Esophagus (tissue), 2 donors: Measurements from ENCODE around the gene TBL2. TPM values are rescaled to one million over a fixed set of nuclear protein-coding genes. Genes with fewer than 3 reads are reported as not detected.
"Not testable (repeated sequence)": the region's sequence is repeated elsewhere in the genome, so short reads cannot be mapped to it uniquely, and the experiment has no call there.

Experiments used
- H3K27ac ChIP-seq, 2 donors: one replicate each; pipeline ENCODE4 v1.5.1; 2013; ENCODE audit warnings: low read depth in 2 of 2, mild to moderate bottlenecking in 2 of 2, inconsistent platforms in 1 of 2, low read length in 1 of 2, moderate library complexity in 1 of 2
- H3K27me3 ChIP-seq, 2 donors: one replicate each; pipeline ENCODE4 v1.6.1; 2013; ENCODE audit warnings: low read length in 2 of 2, control low read depth in 1 of 2, mild to moderate bottlenecking in 1 of 2; ENCODE audit not compliant: insufficient read depth in 2 of 2, control insufficient read depth in 1 of 2
- H3K36me3 ChIP-seq, 2 donors: one replicate each; pipeline ENCODE4 v1.6.1; 2013; ENCODE audit warnings: low read length in 1 of 2; ENCODE audit not compliant: control insufficient read depth in 2 of 2, insufficient read depth in 2 of 2
- H3K4me1 ChIP-seq, 2 donors: one replicate each; pipeline ENCODE4 v1.6.1; 2013; ENCODE audit warnings: low read length in 1 of 2; ENCODE audit not compliant: control insufficient read depth in 2 of 2, insufficient read depth in 2 of 2
- H3K4me3 ChIP-seq, 2 donors: one replicate each; pipeline ENCODE4 v1.5.1; 2013; ENCODE audit warnings: low read length in 2 of 2, mild to moderate bottlenecking in 2 of 2, low read depth in 1 of 2, moderate library complexity in 1 of 2
- H3K9me3 ChIP-seq, 2 donors: one replicate each; pipeline ENCODE4 v1.6.1; 2013; ENCODE audit warnings: mild to moderate bottlenecking in 2 of 2, low read depth in 1 of 2, low read length in 1 of 2, moderate library complexity in 1 of 2; ENCODE audit not compliant: control insufficient read depth in 2 of 2, insufficient read depth in 1 of 2
- WGBS, 2 donors: extraction: QIAGEN DNeasy Blood & Tissue Kit; methylation state at CpG; one replicate each; pipeline ENCODE4 v1.1.7; 2013; 5-methylcytosine and 5-hydroxymethylcytosine counted together
- polyA plus RNA-seq, 2 donors: library from polyadenylated mRNA; stranded (reverse); fragments of 200-250 nt; gene quantifications; one replicate each; pipeline ENCODE4 v1.2.3, GENCODE V29; 2013
- donor health status: healthy with polysubstance abuse.
- donor health status: Bipolar disorder and iron deficiency.

TBL2 gene
- polyA plus RNA-seq, 2 donors, result 7.6 to 13.7 TPM

- Histone ChIP-seq H3K27ac (no peak overlapping the region), H3K27me3 (no peaks in the 10 kb centered on the region), H3K4me1 (no peaks in the 10 kb centered on the region), H3K4me3 (no peak overlapping the region), H3K9me3 (no peaks in the 10 kb centered on the region), H3K36me3 (peaks cover 30 to 35% of the 10 kb centered on the region in 2 donors)
- WGBS, 2 donors, result 90 to 93% methylated on average over 13 of the region's 13 CpGs
Observed at GRCh38 chr7:73539709-73540108, 38.7 kb downstream of the TBL2 start.

DNA sequence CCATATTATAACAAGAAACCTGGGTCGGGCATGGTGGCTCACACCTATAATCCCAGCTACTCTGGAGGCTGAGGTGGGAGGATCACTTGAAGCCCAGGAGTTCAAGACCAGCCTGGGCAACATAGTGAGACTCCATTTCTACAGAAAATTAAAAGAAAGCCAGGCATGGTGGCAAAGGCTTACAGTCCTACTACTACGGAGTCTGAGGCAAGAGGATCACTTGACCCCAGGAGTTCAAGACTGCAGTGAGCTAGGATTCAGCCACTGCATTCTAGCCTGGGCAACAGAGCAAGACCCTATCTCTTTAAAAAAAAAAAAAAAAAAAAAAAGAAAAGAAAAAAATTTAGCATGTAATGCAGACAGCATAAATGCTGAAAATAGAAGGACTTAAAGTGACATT is 39.9 kb downstream of the TBL2 start:
- not testable (repeated sequence) for H3K9me3 ChIP-seq, H3K27me3 ChIP-seq, H3K4me1 ChIP-seq, H3K27ac ChIP-seq, H3K4me3 ChIP-seq
- WGBS, 2 donors, result 98% methylated on average over 2 of the region's 2 CpGs
- peaks cover 30 to 35% of the 10 kb centered on the region in 2 donors for H3K36me3 ChIP-seq

GRCh38 chr7:73537051-73537450 is 41.3 kb downstream of the TBL2 start:
- 92 to 94% methylated on average over 15 to 16 of the region's 16 CpGs for WGBS, 2 donors
- Histone ChIP-seq H3K9me3 (no peaks in the 10 kb centered on the region), H3K4me3 (no peak overlapping the region), H3K27me3 (no peaks in the 10 kb centered on the region), H3K27ac (no peak overlapping the region), H3K36me3 (peaks cover 25 to 31% of the 10 kb centered on the region in 2 donors), H3K4me1 (no peaks in the 10 kb centered on the region)

GRCh38 chr7:73536479-73536878 is 41.9 kb downstream of the TBL2 start:
- WGBS, 2 donors, result 83 to 88% methylated on average over 5 of the region's 5 CpGs
- no peaks in the 10 kb centered on the region for H3K4me1 ChIP-seq
- H3K36me3 ChIP-seq, result peaks cover 21 to 25% of the 10 kb centered on the region in 2 donors

DNA sequence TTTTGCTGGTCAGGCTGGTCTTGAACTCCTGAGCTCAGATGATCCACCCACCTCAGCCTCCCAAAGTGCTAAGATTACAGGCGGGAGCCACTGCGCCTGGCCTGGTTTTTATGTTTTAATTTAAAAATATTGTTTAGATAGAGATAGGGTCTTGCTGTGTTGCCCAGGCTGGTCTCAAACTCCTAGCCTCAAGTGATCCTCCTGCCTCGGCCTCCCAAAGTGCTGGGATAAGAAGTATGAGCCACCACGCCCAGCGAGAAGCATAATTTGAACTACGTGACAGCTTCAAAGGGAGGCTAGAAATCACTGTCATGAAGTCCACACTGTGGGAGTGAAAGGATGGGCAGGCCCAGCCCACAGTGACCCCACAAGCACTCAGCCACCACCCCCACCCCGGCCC is 42.5 kb downstream of the TBL2 start:
- H3K36me3 ChIP-seq, result peaks cover 21 to 25% of the 10 kb centered on the region in 2 donors
- H3K9me3 ChIP-seq, H3K4me1 ChIP-seq, H3K4me3 ChIP-seq, H3K27me3 ChIP-seq, H3K27ac ChIP-seq: not testable (repeated sequence)
- 89 to 96% methylated on average over 7 of the region's 7 CpGs for WGBS, 2 donors

More at GRCh38 chr7:73536479-73536878, 41.9 kb downstream of the TBL2 start:
- H3K9me3 ChIP-seq, result no peaks in the 10 kb centered on the region
- H3K4me3 ChIP-seq, result no peak overlapping the region
- H3K27ac ChIP-seq, result no peak overlapping the region
- H3K27me3 ChIP-seq, result no peaks in the 10 kb centered on the region

DNA sequence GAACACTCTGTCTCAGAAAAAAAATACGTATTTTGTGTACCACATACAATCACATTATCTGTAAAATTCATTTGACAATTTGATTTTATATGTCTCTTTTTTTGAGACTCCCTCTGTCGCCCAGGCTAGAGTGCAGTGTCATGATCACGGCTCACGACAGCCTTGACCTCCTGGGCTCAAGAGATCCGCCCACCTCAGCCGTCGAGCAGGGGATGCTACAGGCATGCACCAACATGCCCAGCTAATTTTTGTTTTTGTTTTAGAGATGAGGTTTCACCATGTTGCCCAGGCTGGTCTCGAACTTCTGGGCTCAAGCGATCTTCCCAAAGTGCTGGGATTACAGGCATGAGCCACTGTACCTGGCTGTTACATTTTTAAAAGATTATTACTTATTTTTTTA is 44.6 kb downstream of the TBL2 start:
- Histone ChIP-seq H3K9me3 (no peaks in the 10 kb centered on the region), H3K4me1 (no peaks in the 10 kb centered on the region), H3K36me3 (peaks cover 11 to 15% of the 10 kb centered on the region in 2 donors), H3K27ac (no peak overlapping the region), H3K27me3 (no peaks in the 10 kb centered on the region), H3K4me3 (no peak overlapping the region)
- WGBS, 2 donors, result 72 to 87% methylated on average over 9 of the region's 9 CpGs

- H3K36me3 ChIP-seq, result peaks cover 6 to 8% of the 10 kb centered on the region in 2 donors
- no peak overlapping the region for H3K4me3 ChIP-seq
- H3K4me1 ChIP-seq, result no peaks in the 10 kb centered on the region
- WGBS, 2 donors, result 94 to 98% methylated on average over 6 of the region's 6 CpGs
- H3K27me3 ChIP-seq, result no peaks in the 10 kb centered on the region
- H3K9me3 ChIP-seq, result no peaks in the 10 kb centered on the region
- H3K27ac ChIP-seq, result no peak overlapping the region
Observed at GRCh38 chr7:73532224-73532623, 46.2 kb downstream of the TBL2 start.

GRCh38 chr7:73530800-73531199 is 47.6 kb downstream of the TBL2 start:
- Histone ChIP-seq H3K9me3 (no peaks in the 10 kb centered on the region), H3K36me3 (no peaks in the 10 kb centered on the region), H3K4me3 (no peak overlapping the region), H3K4me1 (no peaks in the 10 kb centered on the region), H3K27me3 (no peaks in the 10 kb centered on the region), H3K27ac (no peak overlapping the region)
- WGBS, 2 donors, result 98 to 100% methylated on average over 3 of the region's 3 CpGs

GRCh38 chr7:73526896-73527821 is 51.2 kb downstream of the TBL2 start:
- Histone ChIP-seq H3K9me3 (no peaks in the 10 kb centered on the region), H3K27me3 (no peaks in the 10 kb centered on the region), H3K4me1 (no peaks in the 10 kb centered on the region), H3K4me3 (no peak overlapping the region), H3K27ac (no peak overlapping the region), H3K36me3 (no peaks in the 10 kb centered on the region)
- 74 to 75% methylated on average over 8 of the region's 8 CpGs for WGBS, 2 donors

- not testable (repeated sequence) for H3K4me3 ChIP-seq, H3K27me3 ChIP-seq, H3K36me3 ChIP-seq, H3K27ac ChIP-seq, H3K4me1 ChIP-seq, H3K9me3 ChIP-seq
- 63 to 79% methylated on average over 1 of the region's 1 CpG for WGBS, 2 donors
Observed at GRCh38 chr7:73526158-73526494, 52.3 kb downstream of the TBL2 start.
